H9 (cell line): Measurements from ENCODE around the gene GFI1. TPM values are rescaled to one million over a fixed set of nuclear protein-coding genes. Genes with fewer than 3 reads are reported as not detected.

Experiments
- DNase-seq: peaks from one replicate; pipeline ENCODE4 v3.0.0-alpha.2; 2017
- H2AFZ ChIP-seq: one replicate; pipeline ENCODE4 v1.6.1; 2013; ENCODE audit warnings: mild to moderate bottlenecking, low read length, control low read depth, moderate library complexity
- H2AK5ac ChIP-seq: 2 replicates; pipeline ENCODE4 v1.6.1; 2013; ENCODE audit warnings: low read length, control low read depth, mixed read lengths; ENCODE audit not compliant: insufficient read length
- H2BK120ac ChIP-seq: one replicate; pipeline ENCODE4 v1.6.1; 2013; ENCODE audit warnings: low read depth, mild to moderate bottlenecking, low read length, control low read depth, inconsistent platforms; ENCODE audit not compliant: poor library complexity, severe bottlenecking
- H2BK12ac ChIP-seq: 2 replicates; pipeline ENCODE4 v1.6.1; 2013; ENCODE audit warnings: low read length, control low read depth, mixed read lengths, low read depth; ENCODE audit not compliant: insufficient read length
- H2BK15ac ChIP-seq: 2 replicates; pipeline ENCODE4 v1.6.1; 2013; ENCODE audit warnings: low read depth, low read length, control low read depth
- H2BK20ac ChIP-seq: one replicate; pipeline ENCODE4 v1.6.1; 2013; ENCODE audit warnings: low read depth, mild to moderate bottlenecking, low read length, control low read depth, inconsistent platforms; ENCODE audit not compliant: poor library complexity, severe bottlenecking
- H2BK5ac ChIP-seq: 2 replicates; pipeline ENCODE4 v1.6.1; 2013; ENCODE audit warnings: low read length, control low read depth, mixed read lengths; ENCODE audit not compliant: insufficient read length
- H3K14ac ChIP-seq: 2 replicates; pipeline ENCODE4 v1.6.1; 2013; ENCODE audit warnings: low read length, control low read depth; ENCODE audit not compliant: insufficient read depth
- H3K18ac ChIP-seq: 2 replicates; pipeline ENCODE4 v1.6.1; 2013; ENCODE audit warnings: low read depth, mild to moderate bottlenecking, mixed read lengths, low read length, control low read depth; ENCODE audit not compliant: insufficient read length
- H3K23ac ChIP-seq: 2 replicates; pipeline ENCODE4 v1.6.1; 2013; ENCODE audit warnings: low read length, control low read depth, mixed read lengths, low read depth; ENCODE audit not compliant: insufficient read length
- H3K23me2 ChIP-seq: 2 replicates; pipeline ENCODE4 v1.6.1; 2013; ENCODE audit warnings: low read depth, mild to moderate bottlenecking, mixed read lengths, low read length, control low read depth; ENCODE audit not compliant: insufficient read length, poor library complexity, severe bottlenecking
- H3K27ac ChIP-seq: 2 replicates; pipeline ENCODE4 v1.5.1; 2013; ENCODE audit warnings: low read length, control low read depth, mixed read lengths, low read depth; ENCODE audit not compliant: insufficient read length
- H3K27me3 ChIP-seq: 2 replicates; pipeline ENCODE4 v1.6.1; 2013; ENCODE audit warnings: low read length, control low read depth, inconsistent platforms; ENCODE audit not compliant: insufficient read depth
- H3K4ac ChIP-seq: 2 replicates; pipeline ENCODE4 v1.6.1; 2013; ENCODE audit warnings: low read depth, mild to moderate bottlenecking, control low read depth, inconsistent platforms, low read length, moderate library complexity
- H3K4me1 ChIP-seq: 2 replicates; pipeline ENCODE4 v1.6.1; 2013; ENCODE audit warnings: low read length, control low read depth, inconsistent platforms; ENCODE audit not compliant: insufficient read depth
- H3K4me2 ChIP-seq: 2 replicates; pipeline ENCODE4 v1.6.1; 2013; ENCODE audit warnings: low read length, control low read depth, mixed read lengths; ENCODE audit not compliant: insufficient read length, insufficient read depth
- H3K56ac ChIP-seq: 2 replicates; pipeline ENCODE4 v1.6.1; 2013; ENCODE audit warnings: low read depth, mild to moderate bottlenecking, mixed read lengths, low read length, control low read depth; ENCODE audit not compliant: insufficient read length
- H3K79me1 ChIP-seq: 2 replicates; pipeline ENCODE4 v1.6.1; 2013; ENCODE audit warnings: low read depth, mild to moderate bottlenecking, moderate library complexity, low read length, control low read depth, inconsistent platforms; ENCODE audit not compliant: insufficient read depth, poor library complexity, severe bottlenecking
- H3K79me2 ChIP-seq: 2 replicates; pipeline ENCODE4 v1.6.1; 2013; ENCODE audit warnings: low read length, control low read depth, inconsistent platforms; ENCODE audit not compliant: insufficient read depth
- H3K9ac ChIP-seq: 2 replicates; pipeline ENCODE4 v1.6.1; 2013; ENCODE audit warnings: low read length, control low read depth, mixed read lengths; ENCODE audit not compliant: insufficient read length; ENCODE audit errors: extremely low read depth
- H3K9me3 ChIP-seq: one replicate; pipeline ENCODE4 v1.6.1; 2013; ENCODE audit warnings: low read depth, low read length, inconsistent platforms; ENCODE audit not compliant: control insufficient read depth
- H3T11ph ChIP-seq: one replicate; pipeline ENCODE4 v1.6.1; 2013; ENCODE audit warnings: mild to moderate bottlenecking, low read length, control low read depth, inconsistent platforms
- H4K20me1 ChIP-seq: one replicate; pipeline ENCODE4 v1.6.1; 2013; ENCODE audit not compliant: control insufficient read depth, insufficient read length, insufficient read depth
- H4K5ac ChIP-seq: 2 replicates; pipeline ENCODE4 v1.6.1; 2013; ENCODE audit warnings: low read depth, mild to moderate bottlenecking, mixed read lengths, low read length, control low read depth; ENCODE audit not compliant: insufficient read length
- H4K8ac ChIP-seq: replicated peaks from 2 replicates; pipeline ENCODE4 v1.6.1; 2013; ENCODE audit warnings: low read length, control low read depth, mixed read lengths, low read depth; ENCODE audit not compliant: insufficient read length
- H4K91ac ChIP-seq: 2 replicates; pipeline ENCODE4 v1.6.1; 2013; ENCODE audit warnings: low read depth, mild to moderate bottlenecking, moderate library complexity, mixed read lengths, low read length, control low read depth; ENCODE audit not compliant: insufficient read length
- H3K27ac Mint-ChIP-seq, 3 experiments: 2 replicates in 2 of 3; 3 replicates in 1 of 3; pipeline ENCODE4 v1.8.0; 2020 to 2021; ENCODE audit warnings: mixed read lengths in 3 of 3, mild to moderate bottlenecking in 1 of 3, moderate library complexity in 1 of 3
- H3K27me3 Mint-ChIP-seq: 2 replicates; pipeline ENCODE4 v1.8.0; 2021; ENCODE audit warnings: low read depth, mild to moderate bottlenecking, moderate library complexity, mixed read lengths
- H3K36me3 Mint-ChIP-seq, 3 experiments: 2 replicates in 2 of 3; 3 replicates in 1 of 3; pipeline ENCODE4 v1.8.0; 2020 to 2021; ENCODE audit warnings: low read depth in 3 of 3, mixed read lengths in 3 of 3; ENCODE audit not compliant: insufficient read depth in 1 of 3
- H3K4me1 Mint-ChIP-seq, 2 experiments: 2 replicates each; pipeline ENCODE4 v1.8.0; 2020; ENCODE audit warnings: mixed read lengths in 2 of 2
- H3K4me3 Mint-ChIP-seq, 2 experiments: 2 replicates in 1 of 2; 3 replicates in 1 of 2; pipeline ENCODE4 v1.8.0; 2020 to 2021; ENCODE audit warnings: mild to moderate bottlenecking in 2 of 2, mixed read lengths in 2 of 2, moderate library complexity in 1 of 2
- H3K9me3 Mint-ChIP-seq, 2 experiments: 2 replicates in 1 of 2; 3 replicates in 1 of 2; pipeline ENCODE4 v1.8.0; 2020; ENCODE audit warnings: mild to moderate bottlenecking in 2 of 2, mixed read lengths in 2 of 2, moderate library complexity in 1 of 2
- WGBS: extraction: QIAGEN DNeasy Blood & Tissue Kit; methylation state at CpG from one replicate; pipeline ENCODE4 v1.1.7; 2013; ENCODE audit warnings: missing lambda C conversion rate, low lambda C conversion rate, mixed read lengths; ENCODE audit not compliant: insufficient read length; ENCODE audit errors: extremely low coverage; 5-methylcytosine and 5-hydroxymethylcytosine counted together
- total RNA-seq: library from RNA; stranded (reverse); gene quantifications from 2 replicates; pipeline ENCODE4 v1.2.1, GENCODE V29; 2021
- TF ChIP-seq, protein P1 (sequence below): fragments of 200-600 bp; sonication (generic); conservative IDR thresholded peaks from 3 replicates; pipeline ENCODE4 v1.8.0; 2021; ENCODE audit warnings: antibody characterized with exemption, mild to moderate bottlenecking

GFI1 gene
- total RNA-seq, 1 experiment from 2014 or later, result 0.11 TPM

DNA sequence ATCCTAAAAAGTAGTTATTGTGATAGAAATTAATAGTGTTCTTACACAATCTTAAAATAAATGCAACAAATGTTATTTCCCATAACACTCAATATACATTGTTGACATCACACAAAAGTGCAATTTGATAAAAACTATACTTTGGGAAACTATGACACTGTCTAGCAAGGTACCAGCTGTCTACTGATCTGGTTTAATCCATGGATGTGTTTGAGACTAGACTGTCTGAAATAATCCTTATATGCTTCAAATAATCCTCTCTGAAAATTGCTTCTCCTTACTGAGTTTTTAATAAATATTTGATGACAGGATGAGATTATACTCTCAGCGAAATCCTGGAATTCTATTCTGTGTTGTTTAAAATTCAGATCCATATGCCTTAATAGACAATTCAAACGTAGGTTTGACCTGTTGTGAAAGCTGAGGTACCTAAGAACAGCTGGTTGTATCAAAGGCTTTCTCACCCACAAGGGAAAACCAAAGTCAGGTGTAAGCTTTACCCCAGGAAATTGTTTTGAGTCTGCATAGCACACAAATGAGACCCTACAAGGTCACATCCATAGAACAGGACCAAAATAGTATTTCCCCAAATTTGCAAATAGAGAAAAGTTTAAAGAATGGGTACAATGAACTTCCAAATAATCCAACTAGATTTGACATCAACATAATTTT lies 8.8 kb upstream of the GFI1 start:
- no peaks in the 10 kb centered on the region for H3K9me3 ChIP-seq
- no peak overlapping the region for H2BK5ac ChIP-seq
- no peak overlapping the region for H2BK12ac ChIP-seq
- no peak overlapping the region for H3K4ac ChIP-seq
- no CpG with 5 or more reads among the region's 2 CpGs for WGBS
- no peak overlapping the region for H2BK20ac ChIP-seq
- H3K27me3 Mint-ChIP-seq, result peaks cover 14% of the 10 kb centered on the region
- no peak overlapping the region for H3T11ph ChIP-seq
- no peak overlapping the region for H3K4me3 Mint-ChIP-seq
- no peak overlapping the region for H3K9ac ChIP-seq
- no peak overlapping the region for H2AK5ac ChIP-seq
- no peaks in the 10 kb centered on the region for H3K79me1 ChIP-seq
- H2BK15ac ChIP-seq, result no peak overlapping the region
- H4K91ac ChIP-seq, result no peak overlapping the region
- no peaks in the 10 kb centered on the region for H3K4me1 ChIP-seq
- no peak overlapping the region for H2AFZ ChIP-seq
- H3K27ac ChIP-seq, result no peak overlapping the region
- no peak overlapping the region for H3K27ac Mint-ChIP-seq
- H3K18ac ChIP-seq, result no peak overlapping the region
- TF ChIP-seq, protein P1, sequence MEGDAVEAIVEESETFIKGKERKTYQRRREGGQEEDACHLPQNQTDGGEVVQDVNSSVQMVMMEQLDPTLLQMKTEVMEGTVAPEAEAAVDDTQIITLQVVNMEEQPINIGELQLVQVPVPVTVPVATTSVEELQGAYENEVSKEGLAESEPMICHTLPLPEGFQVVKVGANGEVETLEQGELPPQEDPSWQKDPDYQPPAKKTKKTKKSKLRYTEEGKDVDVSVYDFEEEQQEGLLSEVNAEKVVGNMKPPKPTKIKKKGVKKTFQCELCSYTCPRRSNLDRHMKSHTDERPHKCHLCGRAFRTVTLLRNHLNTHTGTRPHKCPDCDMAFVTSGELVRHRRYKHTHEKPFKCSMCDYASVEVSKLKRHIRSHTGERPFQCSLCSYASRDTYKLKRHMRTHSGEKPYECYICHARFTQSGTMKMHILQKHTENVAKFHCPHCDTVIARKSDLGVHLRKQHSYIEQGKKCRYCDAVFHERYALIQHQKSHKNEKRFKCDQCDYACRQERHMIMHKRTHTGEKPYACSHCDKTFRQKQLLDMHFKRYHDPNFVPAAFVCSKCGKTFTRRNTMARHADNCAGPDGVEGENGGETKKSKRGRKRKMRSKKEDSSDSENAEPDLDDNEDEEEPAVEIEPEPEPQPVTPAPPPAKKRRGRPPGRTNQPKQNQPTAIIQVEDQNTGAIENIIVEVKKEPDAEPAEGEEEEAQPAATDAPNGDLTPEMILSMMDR, result no peak
- H4K8ac ChIP-seq, result no peak overlapping the region
- H3K4me1 Mint-ChIP-seq, result no peaks in the 10 kb centered on the region
- H4K20me1 ChIP-seq, result no peaks in the 10 kb centered on the region
- H3K56ac ChIP-seq, result no peak overlapping the region
- no peak overlapping the region for H4K5ac ChIP-seq
- no peaks in the 10 kb centered on the region for H3K23me2 ChIP-seq
- no peaks in the 10 kb centered on the region for H3K27me3 ChIP-seq
- no peak overlapping the region for H3K4me2 ChIP-seq
- H2BK120ac ChIP-seq, result no peak overlapping the region
- H3K79me2 ChIP-seq, result no peaks in the 10 kb centered on the region
- no peak overlapping the region for H3K14ac ChIP-seq
- no peak for DNase-seq
- H3K23ac ChIP-seq, result no peak overlapping the region
- H3K9me3 Mint-ChIP-seq, result no peaks in the 10 kb centered on the region
- H3K36me3 Mint-ChIP-seq, result no peaks in the 10 kb centered on the region
